ENCODE results near the gene KCNIP2.
A peak's percentile ranks its signal among the peaks of the same experiment; 100 is the strongest.
"Not testable (repeated sequence)": the region's sequence is repeated elsewhere in the genome, so short reads cannot be mapped to it uniquely, and the experiment has no call there.

Gene KCNIP2

DNA sequence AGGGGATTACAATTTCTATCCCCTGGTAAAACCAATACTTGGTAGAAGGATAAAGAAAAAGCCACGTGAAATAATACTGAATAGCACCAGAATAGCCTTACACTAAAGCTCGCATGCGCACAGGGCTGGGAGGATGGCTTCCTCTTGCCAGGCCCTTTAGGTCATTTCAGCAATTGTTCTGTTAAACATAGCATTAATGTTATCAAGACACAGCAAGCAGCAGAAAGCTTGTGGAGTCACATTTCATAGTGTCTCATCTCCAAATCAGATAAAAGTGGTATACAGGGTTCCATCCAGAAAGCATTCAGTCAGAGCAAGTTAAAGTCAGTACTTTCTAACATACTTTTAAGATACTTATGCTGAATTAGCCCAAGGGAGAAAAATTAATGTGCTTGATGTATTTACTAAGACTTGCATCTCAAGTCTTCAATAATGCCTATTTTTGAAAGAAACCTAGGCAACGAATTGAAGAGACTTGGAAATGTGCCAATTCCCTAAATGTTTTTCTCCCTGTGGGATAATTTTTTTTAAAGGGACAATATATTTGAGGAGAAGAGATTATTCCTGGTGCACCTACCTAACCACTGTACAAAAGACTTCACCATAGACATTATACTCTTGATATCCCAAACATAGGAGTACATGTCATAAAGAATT lies 46.1 kb downstream of the KCNIP2 start:
- DNase-seq, result no peak
- in situ Hi-C loops (cut with MboI; ENCODE audit: low pct_unique_long_range_greater_than_20kb, low sequenced_read_pairs), result no loop called here

DNA sequence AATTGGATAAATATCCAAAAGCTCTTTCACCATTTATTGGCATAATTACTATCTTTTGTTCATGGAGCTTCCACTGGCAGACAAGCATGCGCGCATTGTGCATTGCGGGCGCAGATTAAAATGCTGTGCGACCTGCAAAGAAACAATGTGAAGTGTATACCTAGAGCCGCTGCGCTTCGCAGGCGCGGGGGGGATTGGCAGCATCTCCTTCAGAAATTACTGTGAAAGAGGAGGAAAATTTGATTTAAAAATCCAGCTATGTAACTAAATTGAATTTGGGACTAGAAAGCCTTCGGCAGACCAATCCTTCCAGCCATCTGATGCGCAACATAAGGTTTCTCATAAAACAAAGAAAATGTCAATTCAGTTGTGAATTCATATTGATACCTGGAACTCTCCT lies 50.1 kb downstream of the KCNIP2 start:
- in situ Hi-C loops (cut with MboI; ENCODE audit: low pct_unique_long_range_greater_than_20kb, low sequenced_read_pairs), result no loop called here
- no peak for DNase-seq

DNA sequence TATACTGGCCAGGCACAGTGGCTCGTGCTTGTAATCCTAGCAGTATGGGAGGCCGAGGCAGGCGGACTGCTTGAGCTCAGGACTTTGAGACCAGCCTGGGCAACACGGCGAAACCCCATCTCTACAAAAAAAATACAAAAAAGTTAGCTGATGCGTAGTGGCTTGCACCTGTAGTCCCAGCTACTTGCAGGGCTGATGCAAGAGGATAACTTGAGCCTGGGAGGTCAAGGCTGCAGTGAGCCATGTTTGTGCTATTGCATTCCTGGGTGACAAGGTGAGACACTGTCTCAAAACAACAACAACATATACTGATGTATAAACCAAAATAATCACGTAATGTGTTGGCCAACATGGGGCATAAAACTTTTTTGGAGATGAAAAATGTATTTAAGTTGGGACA lies 53.9 kb downstream of the KCNIP2 start:
- in situ Hi-C loops (cut with MboI; ENCODE audit: low pct_unique_long_range_greater_than_20kb, low sequenced_read_pairs), result no loop called here
- no peak for DNase-seq

DNA sequence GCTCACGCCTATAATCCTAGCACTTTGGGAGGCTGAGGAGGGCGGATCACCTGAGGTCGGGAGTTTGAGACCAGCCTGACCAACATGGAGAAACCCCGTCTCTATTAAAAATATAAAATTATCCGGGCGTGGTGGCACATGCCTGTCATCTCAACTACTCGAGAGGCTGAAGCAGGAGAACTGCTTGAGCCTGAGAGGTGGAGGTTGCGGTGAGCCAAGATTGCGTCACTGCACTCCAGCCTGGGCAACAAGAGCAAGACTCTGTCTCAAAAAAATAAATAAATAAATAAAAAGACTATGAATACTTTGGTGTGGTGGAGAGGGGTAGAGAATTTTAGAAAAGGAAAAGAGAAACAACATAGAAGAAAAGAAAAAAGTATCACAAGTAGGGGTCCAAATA lies 54.4 kb downstream of the KCNIP2 start:
- DNase-seq; in situ Hi-C loops (cut with MboI; ENCODE audit: low pct_unique_long_range_greater_than_20kb, low sequenced_read_pairs): not testable (repeated sequence)

DNA sequence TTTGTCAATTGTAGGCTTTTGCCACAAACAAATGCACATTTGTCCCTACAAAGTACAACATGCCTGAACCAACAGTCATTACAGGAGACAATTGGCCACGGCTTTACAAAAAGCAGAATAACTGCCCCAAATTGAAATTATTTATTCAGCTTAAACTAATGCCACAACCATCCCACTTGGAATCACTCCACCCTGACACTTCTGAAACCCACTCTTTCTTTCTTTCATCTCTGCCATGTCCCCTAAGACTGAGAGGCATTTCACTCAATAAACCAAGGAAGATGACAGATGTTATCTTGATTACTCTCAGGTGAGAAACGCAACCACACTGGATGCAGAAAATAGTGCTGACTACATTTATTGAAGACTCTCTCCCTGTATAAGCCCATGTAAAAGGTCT lies 57.8 kb downstream of the KCNIP2 start:
- DNase-seq, result no peak
- in situ Hi-C loops (cut with MboI; ENCODE audit: low pct_unique_long_range_greater_than_20kb, low sequenced_read_pairs), result no loop called here

DNA sequence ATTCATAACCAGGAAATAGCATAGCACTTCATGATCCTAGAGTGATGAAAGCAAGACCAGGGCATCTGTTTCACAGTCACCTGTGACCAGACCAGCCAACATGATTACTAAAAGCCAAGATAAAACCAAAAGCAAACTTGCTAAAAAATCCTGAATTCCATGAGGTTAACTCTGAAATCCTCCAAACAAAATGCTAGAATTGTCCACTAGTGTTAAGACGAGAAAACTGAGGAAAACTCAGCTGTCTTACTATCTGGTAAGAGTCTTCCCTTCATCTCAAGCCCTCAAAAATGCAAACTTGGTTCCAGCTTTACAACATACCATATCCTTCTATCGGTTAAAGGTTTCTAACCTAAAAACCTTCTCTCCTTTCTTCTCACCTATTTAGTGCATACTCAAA lies 59.0 kb downstream of the KCNIP2 start:
- DNase-seq, result no peak
- in situ Hi-C loops (cut with MboI; ENCODE audit: low pct_unique_long_range_greater_than_20kb, low sequenced_read_pairs), result no loop called here

DNA sequence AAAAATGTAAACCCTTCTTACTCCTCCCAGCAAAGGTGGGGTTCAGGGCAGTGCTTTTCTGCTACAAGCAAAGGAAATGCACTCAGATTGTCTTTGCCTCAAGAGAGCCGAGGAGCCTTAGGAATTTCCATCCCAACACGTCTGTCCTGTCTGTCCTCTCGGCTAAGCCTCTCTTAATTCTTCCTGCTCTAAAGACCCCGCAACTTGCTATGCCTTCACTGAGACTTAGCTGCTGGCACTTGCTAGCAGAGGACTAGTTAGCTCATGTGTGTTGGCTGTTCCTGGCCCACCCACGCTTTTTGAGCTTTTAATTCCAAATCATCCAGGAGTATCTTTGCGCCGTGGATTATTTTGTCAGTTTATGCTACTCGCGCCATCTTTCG lies 59.9 kb downstream of the KCNIP2 start:
- no peak for DNase-seq
- in situ Hi-C loops (cut with MboI; ENCODE audit: low pct_unique_long_range_greater_than_20kb, low sequenced_read_pairs), result no loop called here

DNA sequence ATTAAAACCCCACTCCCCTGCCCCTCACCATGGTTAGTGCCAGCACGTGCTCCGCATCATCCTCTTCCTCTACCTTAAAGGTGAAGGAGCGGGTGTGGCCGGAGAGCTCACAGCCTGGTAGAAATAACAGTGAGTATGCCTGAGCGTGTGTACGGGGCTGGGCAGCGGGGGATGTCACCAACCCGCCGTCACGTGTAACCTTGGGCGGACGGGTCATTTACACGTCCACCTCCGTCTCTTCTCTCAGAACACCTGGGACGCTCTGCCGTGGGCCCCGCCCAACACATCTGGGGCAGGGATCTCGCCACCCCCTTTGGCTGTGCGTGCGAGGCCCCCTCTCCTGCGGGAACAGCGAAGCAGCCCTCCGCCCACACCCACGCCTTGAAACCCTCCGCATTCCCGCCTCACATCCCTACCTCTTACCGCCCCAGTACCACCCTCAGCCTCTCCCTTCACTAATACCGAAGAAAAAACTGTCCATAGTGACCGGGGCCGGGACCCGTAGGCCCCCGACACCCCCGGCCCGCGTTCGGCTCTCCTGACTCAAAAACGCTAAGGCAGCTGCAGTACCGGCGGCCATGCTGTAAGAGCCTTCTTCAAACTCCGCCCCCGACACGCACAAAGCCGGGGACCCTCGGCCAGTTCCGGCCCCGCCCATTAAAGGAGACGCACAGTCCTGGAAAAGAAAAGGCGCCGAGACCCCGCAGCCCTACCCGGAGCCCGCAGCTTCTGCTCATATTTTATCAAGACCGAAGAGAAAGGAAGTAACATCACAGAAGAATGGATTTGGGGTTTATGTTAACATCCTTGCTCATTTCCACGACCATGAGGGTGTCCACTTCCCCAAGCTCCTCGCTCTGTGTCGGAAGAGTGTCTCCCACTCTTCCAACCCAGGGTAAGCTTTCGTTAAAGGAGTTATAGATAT lies 60.5 kb downstream of the KCNIP2 start, which contains the start of gene NPM3:
Gene NPM3 (minus strand): TSS at position 636 of the 925 bp plus-strand sequence. CDS start 56 bp downstream, at position 580.
- in situ Hi-C loops (cut with MboI; ENCODE audit: low pct_unique_long_range_greater_than_20kb, low sequenced_read_pairs), result no loop called here
- DNase-seq, result peak; percentile 84

DNA sequence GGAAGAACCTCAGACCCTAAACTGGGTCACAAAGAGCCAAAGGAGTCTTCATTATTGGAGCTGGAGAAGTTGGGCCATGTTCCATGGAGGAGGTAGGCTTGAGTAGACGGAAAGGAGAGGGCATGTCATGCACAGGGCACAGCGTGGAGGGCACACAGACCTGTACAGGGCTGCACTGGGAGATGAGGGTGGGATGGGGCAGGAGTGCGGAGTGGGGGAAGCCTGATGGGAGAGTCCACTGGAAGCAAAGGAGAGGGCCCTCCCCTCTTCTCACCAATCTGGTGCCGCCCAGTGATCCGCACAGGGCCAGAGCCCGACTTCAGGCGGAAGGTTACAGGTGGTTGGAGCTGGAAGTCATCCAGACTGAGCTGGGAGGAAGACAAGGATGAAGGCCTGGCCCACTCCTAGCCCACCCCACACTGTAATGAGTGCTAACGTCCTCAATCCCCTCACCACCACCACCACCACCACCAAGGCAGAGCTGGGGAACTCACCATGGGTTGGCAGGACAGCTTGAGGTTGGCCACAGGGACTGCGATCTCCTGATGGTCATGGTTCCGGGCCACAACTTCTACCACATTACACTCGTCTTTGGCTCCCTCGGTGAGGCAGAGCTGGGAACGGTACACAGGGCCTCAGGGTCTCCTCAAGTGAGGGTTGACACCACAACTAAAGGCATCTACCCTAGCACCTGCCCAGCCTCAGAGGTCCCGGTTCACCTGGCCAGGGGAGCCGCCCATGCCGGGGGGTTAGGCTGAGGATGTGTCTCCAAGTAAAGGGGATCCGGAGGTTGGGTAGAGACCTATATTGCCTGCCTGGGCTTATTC lies 61.4 kb downstream of the KCNIP2 start:
- in situ Hi-C loops (cut with MboI; ENCODE audit: low pct_unique_long_range_greater_than_20kb, low sequenced_read_pairs), result no loop called here

DNA sequence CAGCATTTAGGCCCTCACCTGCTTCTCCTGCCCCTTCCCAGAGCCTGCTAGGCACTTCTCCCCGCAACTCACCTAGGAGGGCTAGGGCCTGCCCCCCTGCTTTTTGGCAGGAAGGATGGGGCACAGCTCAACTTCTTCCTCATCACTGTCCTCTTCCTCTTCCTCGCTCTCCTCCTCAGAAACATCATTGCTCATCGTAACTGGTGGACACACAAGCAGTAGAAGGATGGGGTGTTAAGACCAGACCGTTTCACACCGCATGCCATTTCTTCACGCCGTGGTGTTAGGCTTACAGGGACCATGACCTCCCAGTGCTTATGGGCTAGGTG lies 62.0 kb downstream of the KCNIP2 start:
- DNase-seq, result no peak

More for the DNA sequence above, 61.4 kb downstream of the KCNIP2 start:
- DNase-seq, result no peak

DNA sequence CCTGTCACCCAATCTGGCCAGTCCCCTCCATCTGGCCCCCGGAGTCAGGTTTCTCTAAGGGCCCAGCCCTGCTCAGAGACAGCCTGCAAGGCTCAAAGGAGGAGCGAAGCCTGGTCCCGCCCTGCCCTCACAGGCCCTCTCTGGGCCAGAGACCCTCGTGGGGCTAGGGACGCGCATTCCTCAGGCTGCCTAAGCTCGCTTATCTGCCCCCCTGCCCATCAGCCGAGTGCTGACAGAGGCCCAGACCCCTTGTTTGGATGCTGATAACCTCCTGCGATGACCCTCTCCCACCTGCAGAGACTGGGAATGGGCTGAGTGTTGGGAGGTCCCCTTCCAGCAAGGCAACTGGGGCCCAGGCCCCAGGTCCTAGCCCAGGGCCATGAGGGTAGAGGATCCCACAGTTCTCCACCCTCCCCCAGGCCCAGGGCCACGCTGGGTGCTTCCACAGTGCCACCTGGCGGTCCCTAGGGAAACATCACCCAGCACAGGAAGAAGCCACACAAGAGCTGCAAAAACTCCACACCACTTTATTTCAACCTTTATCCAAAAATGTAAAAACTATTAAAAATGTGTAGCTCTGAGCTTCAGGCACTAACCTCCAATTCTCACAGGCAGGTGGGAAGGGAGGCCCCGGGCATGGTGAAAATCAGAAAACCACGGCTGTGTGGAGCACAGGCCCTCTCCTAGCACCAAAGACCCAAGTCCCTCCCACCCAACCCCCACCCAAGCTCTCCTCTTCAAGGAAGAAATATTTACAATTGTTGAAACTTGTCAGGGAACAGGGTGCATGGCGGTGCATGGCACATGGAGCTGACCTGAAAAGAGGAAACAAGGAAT lies 62.6 kb downstream of the KCNIP2 start:
- in situ Hi-C loops (cut with MboI; ENCODE audit: low pct_unique_long_range_greater_than_20kb, low sequenced_read_pairs), result no loop called here
- DNase-seq, result peak; percentile 76

More for the DNA sequence above, 62.0 kb downstream of the KCNIP2 start:
- in situ Hi-C loops (cut with MboI; ENCODE audit: low pct_unique_long_range_greater_than_20kb, low sequenced_read_pairs), result no loop called here

DNA sequence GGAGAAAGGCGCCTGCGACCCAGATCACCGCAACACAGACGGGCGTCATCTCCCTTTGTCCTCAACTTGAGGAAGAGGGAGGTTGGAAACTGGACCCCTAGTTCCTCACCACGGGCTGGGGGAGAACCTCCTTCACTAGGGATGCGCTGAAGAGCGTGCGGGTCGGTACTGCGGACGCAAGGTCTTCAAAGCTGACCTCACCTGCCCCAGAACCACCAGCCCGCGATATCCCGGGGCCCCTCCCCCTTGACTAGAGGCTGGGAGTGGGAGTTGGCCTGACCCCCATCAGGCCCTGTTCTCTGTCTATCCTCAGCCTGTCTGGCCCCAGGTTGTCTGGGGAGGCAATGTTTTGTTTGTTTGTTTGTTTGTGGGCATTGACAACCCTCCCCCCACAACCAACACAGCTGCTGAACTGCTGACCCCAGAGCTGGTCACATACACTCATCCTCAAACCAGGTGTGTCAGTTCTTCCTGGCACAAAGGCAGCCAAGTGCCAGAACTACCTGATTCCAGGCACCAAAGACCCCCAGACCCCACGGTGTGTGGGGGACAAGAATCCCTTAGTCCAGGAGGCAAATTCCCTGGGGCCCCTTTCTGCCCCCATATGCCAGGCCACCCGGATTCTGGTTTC lies 63.3 kb downstream of the KCNIP2 start:
- in situ Hi-C loops (cut with MboI; ENCODE audit: low pct_unique_long_range_greater_than_20kb, low sequenced_read_pairs), result no loop called here
- DNase-seq, result no peak

DNA sequence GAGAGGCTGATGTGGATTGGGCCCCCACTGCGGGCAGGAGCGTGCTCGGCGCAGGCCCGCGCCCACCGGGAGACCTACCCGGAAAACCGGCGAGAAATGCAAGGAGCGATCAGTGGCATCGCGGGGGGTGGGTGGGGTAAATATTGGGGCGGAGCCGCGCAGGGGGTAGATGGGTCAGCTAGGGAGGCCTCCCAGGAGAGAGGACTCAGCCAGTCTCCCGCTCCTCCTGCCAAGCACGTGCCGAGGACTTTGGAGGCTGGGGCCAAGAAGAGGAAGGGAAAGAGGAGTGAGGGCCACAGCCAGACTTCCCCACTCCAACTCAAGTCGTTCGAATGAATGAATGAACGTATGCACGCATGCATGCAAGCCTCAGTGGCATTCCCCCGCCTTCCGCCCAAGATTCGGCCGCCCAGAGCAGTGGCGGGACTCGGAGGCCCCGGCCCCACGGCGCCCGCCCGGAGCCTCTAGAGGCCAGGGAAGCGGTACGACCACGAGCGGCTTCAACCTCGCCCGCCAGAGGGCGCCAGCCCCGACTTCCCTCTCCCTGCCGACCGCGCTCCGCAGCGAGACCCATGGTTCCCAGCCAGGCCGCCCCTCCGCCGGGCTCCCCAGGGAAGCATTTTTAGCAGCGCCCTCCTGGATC lies 63.9 kb downstream of the KCNIP2 start:
- in situ Hi-C loops (cut with MboI; ENCODE audit: low pct_unique_long_range_greater_than_20kb, low sequenced_read_pairs), result no loop called here
- peak; percentile 86 for DNase-seq

DNA sequence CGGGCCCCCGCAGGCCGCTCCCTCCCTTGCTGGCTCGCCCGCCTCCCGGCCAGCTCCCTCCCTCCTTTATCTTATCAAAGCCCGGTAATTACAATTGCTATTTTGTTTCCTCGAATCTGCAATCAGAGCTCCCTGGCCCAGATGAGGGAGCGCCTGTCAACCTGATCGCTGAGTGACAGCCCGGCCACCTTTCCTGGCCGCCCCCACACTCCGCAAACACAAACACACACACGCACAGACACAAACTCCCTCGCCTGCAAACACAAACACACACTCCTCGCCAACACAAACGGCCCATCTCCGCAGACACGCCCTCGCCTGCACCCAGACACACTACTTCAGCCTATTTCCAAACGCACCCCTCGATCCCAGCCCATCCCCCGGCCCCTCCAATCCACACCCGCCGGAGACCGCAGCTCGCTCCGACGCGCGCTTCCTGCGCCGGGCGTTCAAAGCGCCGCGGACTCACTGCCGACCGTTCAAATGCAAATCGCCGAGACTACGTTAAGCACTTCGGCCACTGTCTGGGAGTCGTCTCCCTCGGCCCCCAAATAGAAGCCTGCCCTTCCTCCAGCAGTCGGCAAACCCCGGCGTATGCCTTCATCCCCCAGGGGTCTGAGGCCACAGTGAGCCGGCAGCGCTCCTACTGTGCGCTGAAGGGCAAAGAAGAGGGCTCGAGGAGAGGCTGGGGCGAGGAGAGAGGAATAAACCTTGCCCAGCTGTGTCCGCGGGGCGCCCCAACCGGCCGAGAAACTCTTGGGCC lies 64.6 kb downstream of the KCNIP2 start:
- no peak for DNase-seq
- in situ Hi-C loops (cut with MboI; ENCODE audit: low pct_unique_long_range_greater_than_20kb, low sequenced_read_pairs), result no loop called here

DNA sequence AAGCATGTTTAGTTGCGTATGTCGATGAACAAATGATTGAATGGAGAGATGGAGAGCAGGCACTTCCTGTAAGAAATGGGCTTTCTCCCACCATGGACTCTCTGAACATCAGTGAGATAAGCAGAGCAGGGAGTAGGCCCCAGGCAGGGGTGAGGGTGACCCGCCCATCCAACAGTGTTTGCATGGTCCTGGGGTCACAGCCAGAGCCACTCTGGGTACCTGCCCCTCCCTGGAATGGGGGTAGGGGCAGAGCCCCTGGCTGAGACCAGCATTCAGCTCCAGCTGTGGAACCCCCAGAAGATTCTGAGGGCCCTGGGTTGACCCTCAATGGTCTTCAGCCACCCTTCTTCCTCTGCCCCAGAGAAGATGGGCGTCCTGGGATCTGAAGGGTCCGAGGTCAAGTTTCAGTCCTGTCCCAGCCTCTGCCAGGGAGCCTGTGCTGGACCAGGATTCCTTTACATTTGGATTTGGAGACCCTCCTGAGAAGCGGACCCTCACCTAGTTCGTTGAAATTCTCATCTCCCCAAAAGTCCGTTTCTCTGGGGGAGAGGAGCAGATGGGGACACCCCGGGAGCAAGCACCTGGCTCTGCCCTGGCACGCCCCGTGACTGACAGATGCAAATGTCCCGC lies 65.3 kb downstream of the KCNIP2 start:
- in situ Hi-C loops (cut with MboI; ENCODE audit: low pct_unique_long_range_greater_than_20kb, low sequenced_read_pairs), result no loop called here
- no peak for DNase-seq

DNA sequence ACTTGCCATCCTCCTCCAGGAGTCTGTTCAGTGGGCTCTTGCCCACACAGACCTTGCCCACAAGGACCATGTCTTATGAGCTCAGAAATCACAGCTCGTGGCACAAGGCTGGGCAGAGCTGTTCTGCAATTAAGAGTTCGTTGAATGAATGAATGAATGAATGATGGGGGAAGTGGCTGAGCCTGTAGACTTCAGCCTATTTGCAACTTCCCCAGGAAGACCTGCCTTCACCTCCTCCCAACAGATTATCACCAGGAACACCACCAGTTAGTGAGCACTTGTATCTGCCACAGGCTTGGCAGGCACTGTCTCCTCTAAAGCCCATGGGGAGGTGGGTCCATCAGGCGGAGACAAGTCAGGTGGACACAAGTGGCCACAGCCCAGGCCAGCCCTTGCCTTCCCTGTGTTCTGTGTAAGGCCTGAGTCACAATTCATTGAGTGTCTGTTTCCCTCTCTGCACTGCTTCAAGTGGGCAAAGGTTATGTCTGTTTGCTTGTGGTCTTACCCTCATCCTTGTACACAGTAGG lies 65.9 kb downstream of the KCNIP2 start:
- in situ Hi-C loops (cut with MboI; ENCODE audit: low pct_unique_long_range_greater_than_20kb, low sequenced_read_pairs), result no loop called here
- no peak for DNase-seq

All from KBM-7 (cell line).